Astrocyte of the cerebellum (primary cell): ENCODE measurements around the gene RING1.
"Not testable (repeated sequence)": the region's sequence is repeated elsewhere in the genome, so short reads cannot be mapped to it uniquely, and the experiment has no call there.

Experiments used
- DNase-seq: peaks from one replicate; pipeline ENCODE4 v3.0.0-alpha.2; 2011; ENCODE audit warnings: low read depth
- H3K4me3 ChIP-seq: 2 replicates; pipeline ENCODE4 v1.5.1; 2011; ENCODE audit warnings: mild to moderate bottlenecking, low read depth, low read length, moderate library complexity
- in situ Hi-C: cut with HindIII; loops from 2 replicates; pipeline ENCODE4 v1.10.0; 2017; ENCODE audit warnings: low sequenced_read_pairs
- TF ChIP-seq, protein P1 (sequence below): IDR thresholded peaks from 2 replicates; pipeline ENCODE4 v1.5.1; 2012; ENCODE audit warnings: low read length, low read depth, moderate library complexity, mild to moderate bottlenecking; ENCODE audit errors: missing control alignments

The RING1 gene

DNA sequence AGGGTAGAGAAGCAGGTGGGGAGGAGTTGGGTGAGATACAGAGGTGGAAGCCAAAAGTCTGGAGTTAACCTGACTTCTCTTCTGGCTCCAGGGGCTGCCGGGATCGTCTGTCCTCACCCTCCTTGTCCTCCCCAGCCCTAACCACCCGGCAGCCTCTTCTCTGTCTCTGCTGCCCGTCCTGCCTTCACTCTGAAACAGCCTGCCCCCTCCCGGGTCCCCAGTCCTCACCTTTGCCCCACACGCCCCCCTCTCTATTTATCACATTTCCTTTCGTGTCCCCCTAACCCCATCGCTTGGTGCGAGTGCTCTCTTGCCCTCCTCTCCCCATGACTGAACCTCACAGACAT, 5.7 kb downstream of the RING1 start:
- no peak for DNase-seq
- in situ Hi-C loops = no loop called here
- TF ChIP-seq, protein P1, sequence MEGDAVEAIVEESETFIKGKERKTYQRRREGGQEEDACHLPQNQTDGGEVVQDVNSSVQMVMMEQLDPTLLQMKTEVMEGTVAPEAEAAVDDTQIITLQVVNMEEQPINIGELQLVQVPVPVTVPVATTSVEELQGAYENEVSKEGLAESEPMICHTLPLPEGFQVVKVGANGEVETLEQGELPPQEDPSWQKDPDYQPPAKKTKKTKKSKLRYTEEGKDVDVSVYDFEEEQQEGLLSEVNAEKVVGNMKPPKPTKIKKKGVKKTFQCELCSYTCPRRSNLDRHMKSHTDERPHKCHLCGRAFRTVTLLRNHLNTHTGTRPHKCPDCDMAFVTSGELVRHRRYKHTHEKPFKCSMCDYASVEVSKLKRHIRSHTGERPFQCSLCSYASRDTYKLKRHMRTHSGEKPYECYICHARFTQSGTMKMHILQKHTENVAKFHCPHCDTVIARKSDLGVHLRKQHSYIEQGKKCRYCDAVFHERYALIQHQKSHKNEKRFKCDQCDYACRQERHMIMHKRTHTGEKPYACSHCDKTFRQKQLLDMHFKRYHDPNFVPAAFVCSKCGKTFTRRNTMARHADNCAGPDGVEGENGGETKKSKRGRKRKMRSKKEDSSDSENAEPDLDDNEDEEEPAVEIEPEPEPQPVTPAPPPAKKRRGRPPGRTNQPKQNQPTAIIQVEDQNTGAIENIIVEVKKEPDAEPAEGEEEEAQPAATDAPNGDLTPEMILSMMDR = no peak
- peak overlapping the region; percentile 50 for H3K4me3 ChIP-seq

- TF ChIP-seq, protein P1 = no peak
- in situ Hi-C loops = no loop called here
- no peak for DNase-seq
- no peak overlapping the region for H3K4me3 ChIP-seq
Measured at GRCh38 chr6:33215271-33216116, 7.2 kb downstream of the RING1 start.

GRCh38 chr6:33216117-33216649, 7.9 kb downstream of the RING1 start:
- H3K4me3 ChIP-seq = no peak overlapping the region
- TF ChIP-seq, protein P1 = no peak
- in situ Hi-C loops = no loop called here
- no peak for DNase-seq

- no peak for DNase-seq
Measured at GRCh38 chr6:33217246-33217645, 8.9 kb downstream of the RING1 start.

GRCh38 chr6:33217681-33218080, 9.4 kb downstream of the RING1 start:
- H3K4me3 ChIP-seq = no peak overlapping the region
- no peak for DNase-seq
- TF ChIP-seq, protein P1 = no peak
- in situ Hi-C loops = no loop called here

More at GRCh38 chr6:33217246-33217645, 8.9 kb downstream of the RING1 start:
- TF ChIP-seq, protein P1 = no peak
- in situ Hi-C loops = no loop called here
- H3K4me3 ChIP-seq = no peak overlapping the region

DNA sequence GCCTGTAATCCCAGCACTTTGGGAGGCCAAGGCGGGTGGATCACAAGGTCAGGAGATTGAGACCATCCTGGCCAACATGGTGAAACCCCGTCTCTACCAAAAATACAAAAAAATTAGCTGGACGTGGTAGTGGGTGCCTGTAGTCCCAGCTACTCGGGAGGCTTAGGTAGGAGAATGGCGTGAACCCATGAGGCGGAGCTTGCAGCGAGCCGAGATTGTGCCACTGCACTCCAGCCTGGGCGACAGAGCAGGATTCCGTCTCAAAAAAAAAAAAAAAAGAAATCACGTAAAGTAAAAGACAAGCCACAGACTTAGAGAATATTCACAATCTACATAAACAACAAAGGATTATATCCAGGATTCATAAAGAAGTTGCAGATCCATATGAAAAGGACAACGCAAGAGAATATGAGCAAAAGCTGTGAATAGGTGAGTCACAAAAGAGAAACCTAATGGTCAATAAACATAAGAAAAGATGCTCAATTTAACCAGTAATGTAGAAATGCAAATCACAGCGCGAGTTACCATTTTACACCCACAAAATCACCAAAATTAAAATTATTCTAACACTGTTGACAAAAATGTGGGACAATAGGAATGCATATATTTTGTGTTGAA, 18.3 kb downstream of the RING1 start:
- in situ Hi-C loops, DNase-seq, H3K4me3 ChIP-seq: not testable (repeated sequence)

DNA sequence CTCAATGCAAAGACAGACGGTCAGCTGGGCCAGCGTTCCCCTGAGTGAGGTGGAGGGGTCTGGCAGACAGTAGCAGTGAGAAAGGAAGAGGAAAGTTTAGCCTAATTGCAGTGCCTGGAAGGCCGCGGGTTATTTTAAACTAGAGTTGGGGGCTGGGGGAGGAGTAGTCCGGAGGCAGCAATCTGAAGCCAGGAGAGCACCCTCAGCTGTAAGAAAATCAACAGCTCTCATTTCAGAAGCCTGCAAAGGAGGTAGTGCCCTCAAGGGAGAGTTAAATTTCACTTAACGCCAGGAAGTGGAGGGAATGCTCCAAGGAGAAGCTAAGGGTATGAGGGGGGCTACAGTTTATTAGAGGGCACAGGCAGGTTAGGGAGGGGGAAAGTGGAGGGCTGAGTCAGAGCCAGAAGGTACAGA, 26.9 kb downstream of the RING1 start:
- in situ Hi-C loops = no loop called here
- no peak for DNase-seq
- TF ChIP-seq, protein P1 = no peak

More for the DNA sequence above, 26.9 kb downstream of the RING1 start:
- no peak overlapping the region for H3K4me3 ChIP-seq
